AG04449 (cell line): ENCODE results near the gene PTPN12.

Source experiments
- CTCF ChIA-PET: fragments of 350-600 bp; formaldehyde crosslinking; extraction: SDS; loops from one replicate; lab custom pipeline; 2021; ENCODE audit warnings: antibody characterized with exemption; lab: Yijun Ruan, JAX
- POLR2A ChIA-PET: fragments of 400-600, 350-600 bp; formaldehyde crosslinking; extraction: SDS; loops from one replicate; lab custom pipeline; 2020; ENCODE audit warnings: antibody characterized with exemption, inconsistent platforms; lab: Yijun Ruan, JAX
- DNase-seq: peaks from one replicate; pipeline ENCODE4 v3.0.0-alpha.2; 2010; ENCODE audit warnings: low read depth, low spot score
- H3K4me3 ChIP-seq: 2 replicates; pipeline ENCODE4 v1.5.1; 2011; ENCODE audit warnings: low read depth, mild to moderate bottlenecking, control low read depth, low read length
- TF ChIP-seq, protein P1 (sequence below): IDR thresholded peaks from one replicate; pipeline ENCODE4 v1.5.1; 2011; ENCODE audit warnings: mild to moderate bottlenecking, moderate library complexity, low read length, control low read depth, inconsistent platforms; ENCODE audit not compliant: insufficient read depth; ENCODE audit errors: missing control alignments

Gene PTPN12

GRCh38 chr7:77687100-77687746 is 150.1 kb downstream of the PTPN12 start:
- TF ChIP-seq, protein P1, sequence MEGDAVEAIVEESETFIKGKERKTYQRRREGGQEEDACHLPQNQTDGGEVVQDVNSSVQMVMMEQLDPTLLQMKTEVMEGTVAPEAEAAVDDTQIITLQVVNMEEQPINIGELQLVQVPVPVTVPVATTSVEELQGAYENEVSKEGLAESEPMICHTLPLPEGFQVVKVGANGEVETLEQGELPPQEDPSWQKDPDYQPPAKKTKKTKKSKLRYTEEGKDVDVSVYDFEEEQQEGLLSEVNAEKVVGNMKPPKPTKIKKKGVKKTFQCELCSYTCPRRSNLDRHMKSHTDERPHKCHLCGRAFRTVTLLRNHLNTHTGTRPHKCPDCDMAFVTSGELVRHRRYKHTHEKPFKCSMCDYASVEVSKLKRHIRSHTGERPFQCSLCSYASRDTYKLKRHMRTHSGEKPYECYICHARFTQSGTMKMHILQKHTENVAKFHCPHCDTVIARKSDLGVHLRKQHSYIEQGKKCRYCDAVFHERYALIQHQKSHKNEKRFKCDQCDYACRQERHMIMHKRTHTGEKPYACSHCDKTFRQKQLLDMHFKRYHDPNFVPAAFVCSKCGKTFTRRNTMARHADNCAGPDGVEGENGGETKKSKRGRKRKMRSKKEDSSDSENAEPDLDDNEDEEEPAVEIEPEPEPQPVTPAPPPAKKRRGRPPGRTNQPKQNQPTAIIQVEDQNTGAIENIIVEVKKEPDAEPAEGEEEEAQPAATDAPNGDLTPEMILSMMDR, result no peak
- CTCF ChIA-PET, result interaction anchor here (2.1 to 3.3 kb wide), 2 partner anchors 9 kb away, joined by 8 to 11 read pairs; partner anchors contain the start of gene RSBN1L
- H3K4me3 ChIP-seq, result no peak overlapping the region
- DNase-seq, result no peak
- POLR2A ChIA-PET, result interaction anchor here (1.7 kb wide), 1 partner anchor 9 kb away, joined by 9 read pairs; the partner anchor contains the start of gene RSBN1L

GRCh38 chr7:77687747-77688144 is 150.7 kb downstream of the PTPN12 start:
- POLR2A ChIA-PET, result interaction anchor here (1.7 kb wide), 1 partner anchor 8 kb away, joined by 9 read pairs; the partner anchor contains the start of gene RSBN1L
- no peak for DNase-seq
- H3K4me3 ChIP-seq, result no peak overlapping the region
- CTCF ChIA-PET, result interaction anchor here (0.6 to 3.3 kb wide), 3 partner anchors 9 to 250 kb away, joined by 3 to 11 read pairs (median 3); no protein-coding TSS in a partner anchor
- TF ChIP-seq, protein P1, result no peak
